H9 (cell line): Measurements from ENCODE around the gene KIAA1328. TPM values are rescaled to one million over a fixed set of nuclear protein-coding genes. Genes with fewer than 3 reads are reported as not detected.

Experiments
- DNase-seq: peaks from one replicate; pipeline ENCODE4 v3.0.0-alpha.2; 2017
- H2AFZ ChIP-seq: one replicate; pipeline ENCODE4 v1.6.1; 2013; ENCODE audit warnings: mild to moderate bottlenecking, low read length, control low read depth, moderate library complexity
- H2AK5ac ChIP-seq: 2 replicates; pipeline ENCODE4 v1.6.1; 2013; ENCODE audit warnings: low read length, control low read depth, mixed read lengths; ENCODE audit not compliant: insufficient read length
- H2BK120ac ChIP-seq: one replicate; pipeline ENCODE4 v1.6.1; 2013; ENCODE audit warnings: low read depth, mild to moderate bottlenecking, low read length, control low read depth, inconsistent platforms; ENCODE audit not compliant: poor library complexity, severe bottlenecking
- H2BK12ac ChIP-seq: 2 replicates; pipeline ENCODE4 v1.6.1; 2013; ENCODE audit warnings: low read length, control low read depth, mixed read lengths, low read depth; ENCODE audit not compliant: insufficient read length
- H2BK15ac ChIP-seq: 2 replicates; pipeline ENCODE4 v1.6.1; 2013; ENCODE audit warnings: low read depth, low read length, control low read depth
- H2BK20ac ChIP-seq: one replicate; pipeline ENCODE4 v1.6.1; 2013; ENCODE audit warnings: low read depth, mild to moderate bottlenecking, low read length, control low read depth, inconsistent platforms; ENCODE audit not compliant: poor library complexity, severe bottlenecking
- H2BK5ac ChIP-seq: 2 replicates; pipeline ENCODE4 v1.6.1; 2013; ENCODE audit warnings: low read length, control low read depth, mixed read lengths; ENCODE audit not compliant: insufficient read length
- H3K14ac ChIP-seq: 2 replicates; pipeline ENCODE4 v1.6.1; 2013; ENCODE audit warnings: low read length, control low read depth; ENCODE audit not compliant: insufficient read depth
- H3K18ac ChIP-seq: 2 replicates; pipeline ENCODE4 v1.6.1; 2013; ENCODE audit warnings: low read depth, mild to moderate bottlenecking, mixed read lengths, low read length, control low read depth; ENCODE audit not compliant: insufficient read length
- H3K23ac ChIP-seq: 2 replicates; pipeline ENCODE4 v1.6.1; 2013; ENCODE audit warnings: low read length, control low read depth, mixed read lengths, low read depth; ENCODE audit not compliant: insufficient read length
- H3K23me2 ChIP-seq: 2 replicates; pipeline ENCODE4 v1.6.1; 2013; ENCODE audit warnings: low read depth, mild to moderate bottlenecking, mixed read lengths, low read length, control low read depth; ENCODE audit not compliant: insufficient read length, poor library complexity, severe bottlenecking
- H3K27ac ChIP-seq: 2 replicates; pipeline ENCODE4 v1.5.1; 2013; ENCODE audit warnings: low read length, control low read depth, mixed read lengths, low read depth; ENCODE audit not compliant: insufficient read length
- H3K27me3 ChIP-seq: 2 replicates; pipeline ENCODE4 v1.6.1; 2013; ENCODE audit warnings: low read length, control low read depth, inconsistent platforms; ENCODE audit not compliant: insufficient read depth
- H3K4ac ChIP-seq: 2 replicates; pipeline ENCODE4 v1.6.1; 2013; ENCODE audit warnings: low read depth, mild to moderate bottlenecking, control low read depth, inconsistent platforms, low read length, moderate library complexity
- H3K4me1 ChIP-seq: 2 replicates; pipeline ENCODE4 v1.6.1; 2013; ENCODE audit warnings: low read length, control low read depth, inconsistent platforms; ENCODE audit not compliant: insufficient read depth
- H3K4me2 ChIP-seq: 2 replicates; pipeline ENCODE4 v1.6.1; 2013; ENCODE audit warnings: low read length, control low read depth, mixed read lengths; ENCODE audit not compliant: insufficient read length, insufficient read depth
- H3K56ac ChIP-seq: 2 replicates; pipeline ENCODE4 v1.6.1; 2013; ENCODE audit warnings: low read depth, mild to moderate bottlenecking, mixed read lengths, low read length, control low read depth; ENCODE audit not compliant: insufficient read length
- H3K79me1 ChIP-seq: 2 replicates; pipeline ENCODE4 v1.6.1; 2013; ENCODE audit warnings: low read depth, mild to moderate bottlenecking, moderate library complexity, low read length, control low read depth, inconsistent platforms; ENCODE audit not compliant: insufficient read depth, poor library complexity, severe bottlenecking
- H3K79me2 ChIP-seq: 2 replicates; pipeline ENCODE4 v1.6.1; 2013; ENCODE audit warnings: low read length, control low read depth, inconsistent platforms; ENCODE audit not compliant: insufficient read depth
- H3K9ac ChIP-seq: 2 replicates; pipeline ENCODE4 v1.6.1; 2013; ENCODE audit warnings: low read length, control low read depth, mixed read lengths; ENCODE audit not compliant: insufficient read length; ENCODE audit errors: extremely low read depth
- H3K9me3 ChIP-seq: one replicate; pipeline ENCODE4 v1.6.1; 2013; ENCODE audit warnings: low read depth, low read length, inconsistent platforms; ENCODE audit not compliant: control insufficient read depth
- H3T11ph ChIP-seq: one replicate; pipeline ENCODE4 v1.6.1; 2013; ENCODE audit warnings: mild to moderate bottlenecking, low read length, control low read depth, inconsistent platforms
- H4K20me1 ChIP-seq: one replicate; pipeline ENCODE4 v1.6.1; 2013; ENCODE audit not compliant: control insufficient read depth, insufficient read length, insufficient read depth
- H4K5ac ChIP-seq: 2 replicates; pipeline ENCODE4 v1.6.1; 2013; ENCODE audit warnings: low read depth, mild to moderate bottlenecking, mixed read lengths, low read length, control low read depth; ENCODE audit not compliant: insufficient read length
- H4K8ac ChIP-seq: replicated peaks from 2 replicates; pipeline ENCODE4 v1.6.1; 2013; ENCODE audit warnings: low read length, control low read depth, mixed read lengths, low read depth; ENCODE audit not compliant: insufficient read length
- H4K91ac ChIP-seq: 2 replicates; pipeline ENCODE4 v1.6.1; 2013; ENCODE audit warnings: low read depth, mild to moderate bottlenecking, moderate library complexity, mixed read lengths, low read length, control low read depth; ENCODE audit not compliant: insufficient read length
- H3K27ac Mint-ChIP-seq, 3 experiments: 2 replicates in 2 of 3; 3 replicates in 1 of 3; pipeline ENCODE4 v1.8.0; 2020 to 2021; ENCODE audit warnings: mixed read lengths in 3 of 3, mild to moderate bottlenecking in 1 of 3, moderate library complexity in 1 of 3
- H3K27me3 Mint-ChIP-seq: 2 replicates; pipeline ENCODE4 v1.8.0; 2021; ENCODE audit warnings: low read depth, mild to moderate bottlenecking, moderate library complexity, mixed read lengths
- H3K36me3 Mint-ChIP-seq, 3 experiments: 2 replicates in 2 of 3; 3 replicates in 1 of 3; pipeline ENCODE4 v1.8.0; 2020 to 2021; ENCODE audit warnings: low read depth in 3 of 3, mixed read lengths in 3 of 3; ENCODE audit not compliant: insufficient read depth in 1 of 3
- H3K4me1 Mint-ChIP-seq, 2 experiments: 2 replicates each; pipeline ENCODE4 v1.8.0; 2020; ENCODE audit warnings: mixed read lengths in 2 of 2
- H3K4me3 Mint-ChIP-seq, 2 experiments: 2 replicates in 1 of 2; 3 replicates in 1 of 2; pipeline ENCODE4 v1.8.0; 2020 to 2021; ENCODE audit warnings: mild to moderate bottlenecking in 2 of 2, mixed read lengths in 2 of 2, moderate library complexity in 1 of 2
- H3K9me3 Mint-ChIP-seq, 2 experiments: 2 replicates in 1 of 2; 3 replicates in 1 of 2; pipeline ENCODE4 v1.8.0; 2020; ENCODE audit warnings: mild to moderate bottlenecking in 2 of 2, mixed read lengths in 2 of 2, moderate library complexity in 1 of 2
- CTCF ChIP-seq: fragments of 200-600 bp; sonication (generic); conservative IDR thresholded peaks from 3 replicates; pipeline ENCODE4 v1.8.0; 2021; ENCODE audit warnings: antibody characterized with exemption, mild to moderate bottlenecking
- WGBS: extraction: QIAGEN DNeasy Blood & Tissue Kit; methylation state at CpG from one replicate; pipeline ENCODE4 v1.1.7; 2013; ENCODE audit warnings: missing lambda C conversion rate, low lambda C conversion rate, mixed read lengths; ENCODE audit not compliant: insufficient read length; ENCODE audit errors: extremely low coverage; 5-methylcytosine and 5-hydroxymethylcytosine counted together
- total RNA-seq: library from RNA; stranded (reverse); gene quantifications from 2 replicates; pipeline ENCODE4 v1.2.1, GENCODE V29; 2021

KIAA1328 gene
- total RNA-seq, 1 experiment from 2014 or later = 4.9 TPM

GRCh38 chr18:36953047-36953446 lies 124.1 kb downstream of the KIAA1328 start:
- H4K8ac ChIP-seq = no peak overlapping the region
- no peak for DNase-seq
- H2BK5ac ChIP-seq = no peak overlapping the region
- no peak overlapping the region for H2AFZ ChIP-seq
- H3K9me3 ChIP-seq = no peaks in the 10 kb centered on the region
- H3K4ac ChIP-seq = no peak overlapping the region
- WGBS = no CpG with 5 or more reads among the region's 1 CpG
- H3K36me3 Mint-ChIP-seq = peaks cover 0 to 3% (median under 1%) of the 10 kb centered on the region in 3 experiments; a peak in 3 of 7 replicates
- H3K27me3 ChIP-seq = no peaks in the 10 kb centered on the region
- TF ChIP-seq CTCF = no peak
- no peak overlapping the region for H3K27ac ChIP-seq
- H3K4me2 ChIP-seq = no peak overlapping the region
- no peak overlapping the region for H3K27ac Mint-ChIP-seq
- no peaks in the 10 kb centered on the region for H3K79me1 ChIP-seq
- no peak overlapping the region for H2AK5ac ChIP-seq
- no peak overlapping the region for H3K18ac ChIP-seq
- no peak overlapping the region for H2BK12ac ChIP-seq
- H3K14ac ChIP-seq = no peak overlapping the region
- no peaks in the 10 kb centered on the region for H4K20me1 ChIP-seq
- H3K9me3 Mint-ChIP-seq = peaks cover 0 to 3% of the 10 kb centered on the region in 2 experiments; a peak in 1 of 5 replicates
- H3K4me1 ChIP-seq = no peaks in the 10 kb centered on the region; the same call in 1 of the 2 replicates
- no peaks in the 10 kb centered on the region for H3K23me2 ChIP-seq
- H3K79me2 ChIP-seq = no peaks in the 10 kb centered on the region
- no peaks in the 10 kb centered on the region for H3K27me3 Mint-ChIP-seq
- H4K91ac ChIP-seq = no peak overlapping the region
- no peak overlapping the region for H2BK15ac ChIP-seq
- no peak overlapping the region for H3T11ph ChIP-seq
- no peak overlapping the region for H3K4me3 Mint-ChIP-seq
- H2BK20ac ChIP-seq = no peak overlapping the region
- H3K56ac ChIP-seq = no peak overlapping the region
- no peak overlapping the region for H2BK120ac ChIP-seq
- H3K9ac ChIP-seq = no peak overlapping the region
- peaks cover 15 to 19% of the 10 kb centered on the region in 2 experiments for H3K4me1 Mint-ChIP-seq
- no peak overlapping the region for H4K5ac ChIP-seq
- no peak overlapping the region for H3K23ac ChIP-seq
